AG20443 (cell line): ENCODE results near the gene CUX1.
A peak's percentile ranks its signal among the peaks of the same experiment; 100 is the strongest.
"Not testable (repeated sequence)": the region's sequence is repeated elsewhere in the genome, so short reads cannot be mapped to it uniquely, and the experiment has no call there.

Experiments
- DNase-seq: peaks from one replicate; pipeline ENCODE4 v3.0.0; 2012; ENCODE audit warnings: low spot score, mixed read lengths

CUX1 gene

GRCh38 chr7:102099474-102099873, 282.0 kb downstream of the CUX1 start:
- no peak for DNase-seq

DNA sequence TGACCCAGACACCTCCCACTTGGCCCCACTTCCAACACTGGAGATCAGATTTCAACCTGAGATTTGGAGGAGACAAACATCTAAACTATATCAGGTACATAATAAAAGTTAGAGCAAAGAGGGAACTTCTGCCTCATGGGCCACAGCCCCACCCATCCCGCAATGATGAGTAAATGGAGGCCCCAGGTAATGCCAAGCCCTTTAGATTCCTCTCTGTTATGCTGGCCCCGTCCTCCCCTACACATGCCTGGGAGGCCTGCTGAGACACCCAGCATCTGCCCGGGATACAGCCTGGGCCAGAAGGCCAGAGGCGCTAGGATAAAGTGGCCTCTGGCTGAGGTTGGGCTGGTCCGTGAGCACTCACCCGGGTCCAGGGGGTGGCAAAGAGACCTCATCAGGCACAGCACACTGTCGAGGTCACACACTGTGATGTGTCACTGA, 283.7 kb downstream of the CUX1 start:
- DNase-seq = no peak

- DNase-seq = no peak
Observed at GRCh38 chr7:102101926-102102325, 284.5 kb downstream of the CUX1 start.

DNA sequence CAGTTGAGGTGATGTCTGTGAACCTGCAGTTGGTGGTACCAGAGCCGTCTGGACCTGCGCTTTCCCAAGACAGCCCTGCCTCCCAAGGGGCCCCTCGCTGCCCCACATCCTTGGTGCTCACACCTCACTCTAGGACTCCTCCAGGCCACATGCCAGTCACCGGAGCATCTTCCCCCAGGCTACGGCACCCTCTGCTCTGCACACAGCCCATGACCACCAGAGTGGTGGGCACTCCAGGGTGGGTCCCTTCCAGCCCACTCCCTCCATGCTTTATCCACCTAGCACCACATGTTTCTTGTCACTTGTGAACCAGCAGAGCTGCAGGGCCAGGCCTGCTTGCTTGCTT, 285.6 kb downstream of the CUX1 start:
- DNase-seq = no peak

DNA sequence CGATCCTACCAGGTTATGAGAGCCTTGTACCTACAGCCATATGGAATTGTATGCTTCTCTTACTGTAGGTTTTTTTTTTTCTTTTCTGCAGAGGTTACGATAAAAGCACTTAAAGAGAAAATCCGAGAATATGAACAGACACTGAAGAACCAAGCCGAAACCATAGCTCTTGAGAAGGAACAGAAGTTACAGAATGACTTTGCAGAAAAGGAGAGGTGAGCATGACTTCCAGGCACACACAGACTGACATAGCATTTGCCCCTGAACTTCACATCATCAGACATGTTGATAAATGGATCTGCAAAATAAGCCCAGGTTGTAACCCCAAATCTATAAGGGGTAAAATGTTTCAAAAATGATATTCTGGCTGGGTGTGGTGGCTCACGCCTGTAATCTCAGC, 286.8 kb downstream of the CUX1 start:
- DNase-seq = no peak

DNA sequence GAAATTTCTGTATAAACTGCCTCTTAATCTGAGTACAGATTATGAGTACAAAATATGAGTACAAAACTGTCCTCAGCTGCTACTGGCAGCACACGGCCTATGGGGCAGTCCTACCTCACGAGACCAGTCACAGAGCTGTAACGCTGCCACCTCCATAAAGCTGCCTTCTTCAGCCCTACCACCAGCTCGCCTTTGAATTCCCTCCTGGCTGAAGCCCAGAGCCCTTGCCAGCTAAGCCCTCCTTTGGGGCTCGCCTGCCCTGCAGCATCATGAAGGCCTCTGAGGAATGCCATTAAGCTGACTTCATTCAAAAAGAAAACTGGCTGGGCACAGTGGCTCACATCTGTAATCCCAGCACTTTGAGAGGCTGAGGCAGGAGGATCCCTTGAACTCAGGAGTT, 289.2 kb downstream of the CUX1 start:
- no peak for DNase-seq

DNA sequence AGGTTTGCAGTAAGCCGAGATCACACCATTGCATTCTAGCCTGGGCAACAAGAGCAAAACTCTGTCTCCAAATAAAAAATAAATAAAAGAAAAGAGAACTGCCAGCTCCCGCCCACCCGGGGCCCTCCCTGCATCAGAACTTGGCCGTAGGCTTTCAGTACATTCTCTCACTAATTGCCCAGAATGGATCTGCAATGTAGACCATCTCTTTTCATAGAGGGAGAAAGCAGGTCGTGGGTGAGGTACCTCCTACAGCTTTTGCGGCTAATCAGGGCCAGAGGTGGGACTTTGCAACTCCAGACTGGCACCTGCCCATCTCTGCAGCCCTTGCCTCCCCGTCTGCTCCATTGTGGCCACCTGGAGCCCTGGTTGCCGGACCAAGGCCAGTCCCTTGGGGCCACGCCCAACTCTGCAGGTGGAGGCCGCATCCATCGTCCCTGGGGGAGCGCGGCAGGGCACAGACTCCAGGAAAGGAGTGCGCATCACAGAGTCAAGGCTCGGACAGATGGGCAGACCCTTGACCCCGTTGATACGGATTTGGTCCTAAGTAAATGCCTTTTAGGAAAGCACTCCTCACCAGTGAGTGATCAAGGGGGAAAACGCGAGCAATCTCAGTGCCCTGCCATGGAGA, 290.2 kb downstream of the CUX1 start:
- DNase-seq = no peak

- DNase-seq = no peak
Observed at GRCh38 chr7:102111061-102112041, 293.9 kb downstream of the CUX1 start.

DNA sequence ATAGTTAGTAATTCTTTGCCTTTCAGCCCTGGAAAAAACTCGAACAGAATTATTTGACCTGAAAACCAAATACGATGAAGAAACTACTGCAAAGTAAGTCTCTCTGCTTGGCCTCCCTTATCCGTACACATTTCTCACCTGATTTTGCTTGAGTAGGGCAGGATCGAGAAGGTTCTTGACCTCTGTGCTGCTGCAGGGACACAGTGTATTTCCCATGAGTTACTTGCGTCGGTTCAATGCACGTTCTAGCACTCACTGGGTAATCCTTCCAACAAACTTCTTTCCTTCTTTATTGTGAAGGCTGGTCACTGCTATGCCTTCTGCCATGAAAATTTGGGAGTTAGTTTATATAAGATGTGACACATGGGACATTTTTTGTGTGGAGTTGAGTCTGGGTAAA, 297.8 kb downstream of the CUX1 start:
- no peak for DNase-seq

DNA sequence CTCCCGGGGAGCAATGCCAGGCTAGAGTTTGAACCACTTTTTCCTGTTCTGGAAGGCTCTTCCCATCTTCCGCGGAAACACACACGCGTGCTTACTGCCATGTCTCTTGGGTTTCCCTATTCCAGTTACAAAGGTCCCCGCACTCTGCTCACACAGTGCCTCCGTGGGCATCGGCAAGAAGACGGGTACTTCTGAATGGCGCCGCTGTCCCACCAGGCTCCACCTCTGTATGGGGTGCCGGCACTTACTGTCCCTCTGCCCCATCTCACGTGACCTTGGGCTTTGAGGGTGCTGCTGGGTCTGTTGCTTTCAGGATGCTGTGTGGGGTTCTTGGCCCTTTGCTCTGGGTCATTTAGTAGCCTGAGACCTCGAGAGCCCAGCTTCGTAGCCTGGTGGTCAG, 298.5 kb downstream of the CUX1 start:
- DNase-seq = no peak

- DNase-seq = peak; percentile 92
Observed at GRCh38 chr7:102117743-102118142, 300.3 kb downstream of the CUX1 start.

GRCh38 chr7:102119213-102119651, 301.8 kb downstream of the CUX1 start:
- DNase-seq = no peak

DNA sequence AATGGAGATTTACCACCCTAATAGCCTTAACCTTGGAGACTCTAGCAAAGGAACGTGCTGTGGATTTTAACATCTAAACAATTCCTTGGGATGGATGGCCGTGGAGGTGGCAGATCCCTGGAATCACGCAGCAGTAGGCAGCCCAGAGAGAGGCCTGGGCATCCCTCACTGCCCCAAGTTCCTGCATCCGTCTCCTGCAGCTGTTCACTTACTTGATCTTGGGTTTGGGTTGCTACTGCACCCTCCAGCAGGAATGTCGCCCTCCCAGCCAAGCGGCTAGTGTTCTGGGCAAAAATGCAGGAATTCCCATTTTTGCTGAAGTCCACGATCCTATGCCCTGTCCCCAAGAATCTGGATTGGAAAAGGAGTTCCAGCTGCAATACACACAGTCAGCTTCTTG, 302.5 kb downstream of the CUX1 start:
- no peak for DNase-seq

- no peak for DNase-seq
Observed at GRCh38 chr7:102120666-102121195, 303.3 kb downstream of the CUX1 start.

DNA sequence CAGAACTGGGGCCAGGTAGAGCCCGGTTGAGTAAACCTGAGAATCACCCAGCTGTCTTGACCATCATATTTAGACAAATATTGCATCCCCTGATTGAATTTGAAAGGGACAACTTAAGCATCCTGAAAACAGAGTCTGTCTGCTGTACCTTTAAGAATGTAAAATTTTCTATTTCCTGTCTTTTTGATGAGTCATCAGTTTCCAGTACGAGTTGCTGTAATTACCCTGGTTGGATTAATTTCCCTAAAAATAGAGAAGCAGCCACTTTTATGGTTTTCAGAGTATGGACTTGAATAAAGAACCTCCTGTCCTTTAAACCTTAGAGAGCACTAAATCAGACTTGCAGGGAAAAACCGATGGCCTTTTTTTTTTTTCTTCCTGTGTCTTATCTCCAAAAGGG, 304.6 kb downstream of the CUX1 start:
- DNase-seq = peak; percentile 57

GRCh38 chr7:102125127-102125596, 307.7 kb downstream of the CUX1 start:
- DNase-seq = peak; percentile 65

GRCh38 chr7:102128303-102128702, 310.9 kb downstream of the CUX1 start:
- no peak for DNase-seq

DNA sequence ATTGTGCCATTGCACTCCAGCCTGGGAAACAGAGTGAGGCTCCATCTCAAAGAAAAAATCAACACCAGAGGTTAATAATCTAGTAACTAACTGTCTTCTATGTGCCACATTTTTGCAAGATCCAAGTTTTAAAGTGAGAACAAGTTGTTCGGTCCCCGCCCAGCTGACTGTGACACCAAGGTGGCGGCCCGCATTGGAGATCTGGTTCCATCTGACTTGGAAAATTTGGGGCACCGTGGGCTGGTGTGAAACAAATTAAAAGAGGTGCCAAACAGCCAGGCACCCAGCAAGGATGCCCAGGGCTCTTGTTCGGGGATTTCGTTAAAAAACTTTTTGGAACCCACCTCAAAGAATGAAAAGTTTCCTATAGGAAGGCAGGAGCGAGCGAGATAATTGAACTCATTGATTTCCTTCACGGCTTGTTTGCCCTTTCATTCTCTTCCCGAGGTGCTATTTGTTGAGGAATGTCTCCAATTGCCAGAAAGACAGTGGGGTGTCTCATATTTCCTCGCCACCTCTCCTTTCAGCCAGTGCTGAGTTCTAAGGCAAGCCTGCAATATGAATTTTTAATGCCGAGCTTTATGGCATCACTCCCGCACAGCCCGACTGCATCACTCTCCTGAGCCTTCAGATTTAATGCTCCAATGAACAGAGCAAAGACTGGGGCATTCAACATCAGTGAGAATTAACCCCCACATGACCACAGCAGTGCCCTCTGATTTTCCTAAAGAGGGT, 312.4 kb downstream of the CUX1 start:
- no peak for DNase-seq

- DNase-seq = no peak
Observed at GRCh38 chr7:102132209-102132752, 314.9 kb downstream of the CUX1 start.

GRCh38 chr7:102138676-102139075, 321.2 kb downstream of the CUX1 start:
- no peak for DNase-seq

GRCh38 chr7:102140952-102141370, 323.5 kb downstream of the CUX1 start:
- DNase-seq = no peak

GRCh38 chr7:102142433-102142832, 325.0 kb downstream of the CUX1 start:
- DNase-seq = not testable (repeated sequence)
